H9 (cell line): ENCODE data around the gene IPO11. TPM values are rescaled to one million over a fixed set of nuclear protein-coding genes. Genes with fewer than 3 reads are reported as not detected.

ENCODE experiments used
- DNase-seq: peaks from one replicate; pipeline ENCODE4 v3.0.0-alpha.2; 2017
- H2AFZ ChIP-seq: one replicate; pipeline ENCODE4 v1.6.1; 2013; ENCODE audit warnings: mild to moderate bottlenecking, low read length, control low read depth, moderate library complexity
- H2AK5ac ChIP-seq: 2 replicates; pipeline ENCODE4 v1.6.1; 2013; ENCODE audit warnings: low read length, control low read depth, mixed read lengths; ENCODE audit not compliant: insufficient read length
- H2BK120ac ChIP-seq: one replicate; pipeline ENCODE4 v1.6.1; 2013; ENCODE audit warnings: low read depth, mild to moderate bottlenecking, low read length, control low read depth, inconsistent platforms; ENCODE audit not compliant: poor library complexity, severe bottlenecking
- H2BK12ac ChIP-seq: 2 replicates; pipeline ENCODE4 v1.6.1; 2013; ENCODE audit warnings: low read length, control low read depth, mixed read lengths, low read depth; ENCODE audit not compliant: insufficient read length
- H2BK15ac ChIP-seq: 2 replicates; pipeline ENCODE4 v1.6.1; 2013; ENCODE audit warnings: low read depth, low read length, control low read depth
- H2BK20ac ChIP-seq: one replicate; pipeline ENCODE4 v1.6.1; 2013; ENCODE audit warnings: low read depth, mild to moderate bottlenecking, low read length, control low read depth, inconsistent platforms; ENCODE audit not compliant: poor library complexity, severe bottlenecking
- H2BK5ac ChIP-seq: 2 replicates; pipeline ENCODE4 v1.6.1; 2013; ENCODE audit warnings: low read length, control low read depth, mixed read lengths; ENCODE audit not compliant: insufficient read length
- H3K14ac ChIP-seq: 2 replicates; pipeline ENCODE4 v1.6.1; 2013; ENCODE audit warnings: low read length, control low read depth; ENCODE audit not compliant: insufficient read depth
- H3K18ac ChIP-seq: 2 replicates; pipeline ENCODE4 v1.6.1; 2013; ENCODE audit warnings: low read depth, mild to moderate bottlenecking, mixed read lengths, low read length, control low read depth; ENCODE audit not compliant: insufficient read length
- H3K23ac ChIP-seq: 2 replicates; pipeline ENCODE4 v1.6.1; 2013; ENCODE audit warnings: low read length, control low read depth, mixed read lengths, low read depth; ENCODE audit not compliant: insufficient read length
- H3K23me2 ChIP-seq: 2 replicates; pipeline ENCODE4 v1.6.1; 2013; ENCODE audit warnings: low read depth, mild to moderate bottlenecking, mixed read lengths, low read length, control low read depth; ENCODE audit not compliant: insufficient read length, poor library complexity, severe bottlenecking
- H3K27ac ChIP-seq: 2 replicates; pipeline ENCODE4 v1.5.1; 2013; ENCODE audit warnings: low read length, control low read depth, mixed read lengths, low read depth; ENCODE audit not compliant: insufficient read length
- H3K27me3 ChIP-seq: 2 replicates; pipeline ENCODE4 v1.6.1; 2013; ENCODE audit warnings: low read length, control low read depth, inconsistent platforms; ENCODE audit not compliant: insufficient read depth
- H3K4ac ChIP-seq: 2 replicates; pipeline ENCODE4 v1.6.1; 2013; ENCODE audit warnings: low read depth, mild to moderate bottlenecking, control low read depth, inconsistent platforms, low read length, moderate library complexity
- H3K4me1 ChIP-seq: 2 replicates; pipeline ENCODE4 v1.6.1; 2013; ENCODE audit warnings: low read length, control low read depth, inconsistent platforms; ENCODE audit not compliant: insufficient read depth
- H3K4me2 ChIP-seq: 2 replicates; pipeline ENCODE4 v1.6.1; 2013; ENCODE audit warnings: low read length, control low read depth, mixed read lengths; ENCODE audit not compliant: insufficient read length, insufficient read depth
- H3K56ac ChIP-seq: 2 replicates; pipeline ENCODE4 v1.6.1; 2013; ENCODE audit warnings: low read depth, mild to moderate bottlenecking, mixed read lengths, low read length, control low read depth; ENCODE audit not compliant: insufficient read length
- H3K79me1 ChIP-seq: 2 replicates; pipeline ENCODE4 v1.6.1; 2013; ENCODE audit warnings: low read depth, mild to moderate bottlenecking, moderate library complexity, low read length, control low read depth, inconsistent platforms; ENCODE audit not compliant: insufficient read depth, poor library complexity, severe bottlenecking
- H3K79me2 ChIP-seq: 2 replicates; pipeline ENCODE4 v1.6.1; 2013; ENCODE audit warnings: low read length, control low read depth, inconsistent platforms; ENCODE audit not compliant: insufficient read depth
- H3K9ac ChIP-seq: 2 replicates; pipeline ENCODE4 v1.6.1; 2013; ENCODE audit warnings: low read length, control low read depth, mixed read lengths; ENCODE audit not compliant: insufficient read length; ENCODE audit errors: extremely low read depth
- H3K9me3 ChIP-seq: one replicate; pipeline ENCODE4 v1.6.1; 2013; ENCODE audit warnings: low read depth, low read length, inconsistent platforms; ENCODE audit not compliant: control insufficient read depth
- H3T11ph ChIP-seq: one replicate; pipeline ENCODE4 v1.6.1; 2013; ENCODE audit warnings: mild to moderate bottlenecking, low read length, control low read depth, inconsistent platforms
- H4K20me1 ChIP-seq: one replicate; pipeline ENCODE4 v1.6.1; 2013; ENCODE audit not compliant: control insufficient read depth, insufficient read length, insufficient read depth
- H4K5ac ChIP-seq: 2 replicates; pipeline ENCODE4 v1.6.1; 2013; ENCODE audit warnings: low read depth, mild to moderate bottlenecking, mixed read lengths, low read length, control low read depth; ENCODE audit not compliant: insufficient read length
- H4K8ac ChIP-seq: replicated peaks from 2 replicates; pipeline ENCODE4 v1.6.1; 2013; ENCODE audit warnings: low read length, control low read depth, mixed read lengths, low read depth; ENCODE audit not compliant: insufficient read length
- H4K91ac ChIP-seq: 2 replicates; pipeline ENCODE4 v1.6.1; 2013; ENCODE audit warnings: low read depth, mild to moderate bottlenecking, moderate library complexity, mixed read lengths, low read length, control low read depth; ENCODE audit not compliant: insufficient read length
- H3K27ac Mint-ChIP-seq, 3 experiments: 2 replicates in 2 of 3; 3 replicates in 1 of 3; pipeline ENCODE4 v1.8.0; 2020 to 2021; ENCODE audit warnings: mixed read lengths in 3 of 3, mild to moderate bottlenecking in 1 of 3, moderate library complexity in 1 of 3
- H3K27me3 Mint-ChIP-seq: 2 replicates; pipeline ENCODE4 v1.8.0; 2021; ENCODE audit warnings: low read depth, mild to moderate bottlenecking, moderate library complexity, mixed read lengths
- H3K36me3 Mint-ChIP-seq, 3 experiments: 2 replicates in 2 of 3; 3 replicates in 1 of 3; pipeline ENCODE4 v1.8.0; 2020 to 2021; ENCODE audit warnings: low read depth in 3 of 3, mixed read lengths in 3 of 3; ENCODE audit not compliant: insufficient read depth in 1 of 3
- H3K4me1 Mint-ChIP-seq, 2 experiments: 2 replicates each; pipeline ENCODE4 v1.8.0; 2020; ENCODE audit warnings: mixed read lengths in 2 of 2
- H3K4me3 Mint-ChIP-seq, 2 experiments: 2 replicates in 1 of 2; 3 replicates in 1 of 2; pipeline ENCODE4 v1.8.0; 2020 to 2021; ENCODE audit warnings: mild to moderate bottlenecking in 2 of 2, mixed read lengths in 2 of 2, moderate library complexity in 1 of 2
- H3K9me3 Mint-ChIP-seq, 2 experiments: 2 replicates in 1 of 2; 3 replicates in 1 of 2; pipeline ENCODE4 v1.8.0; 2020; ENCODE audit warnings: mild to moderate bottlenecking in 2 of 2, mixed read lengths in 2 of 2, moderate library complexity in 1 of 2
- WGBS: extraction: QIAGEN DNeasy Blood & Tissue Kit; methylation state at CpG from one replicate; pipeline ENCODE4 v1.1.7; 2013; ENCODE audit warnings: missing lambda C conversion rate, low lambda C conversion rate, mixed read lengths; ENCODE audit not compliant: insufficient read length; ENCODE audit errors: extremely low coverage; 5-methylcytosine and 5-hydroxymethylcytosine counted together
- total RNA-seq: library from RNA; stranded (reverse); gene quantifications from 2 replicates; pipeline ENCODE4 v1.2.1, GENCODE V29; 2021
- TF ChIP-seq, protein P1 (sequence below): fragments of 200-600 bp; sonication (generic); conservative IDR thresholded peaks from 3 replicates; pipeline ENCODE4 v1.8.0; 2021; ENCODE audit warnings: antibody characterized with exemption, mild to moderate bottlenecking

IPO11 gene
- total RNA-seq, 1 experiment from 2014 or later: 63.0 TPM

DNA sequence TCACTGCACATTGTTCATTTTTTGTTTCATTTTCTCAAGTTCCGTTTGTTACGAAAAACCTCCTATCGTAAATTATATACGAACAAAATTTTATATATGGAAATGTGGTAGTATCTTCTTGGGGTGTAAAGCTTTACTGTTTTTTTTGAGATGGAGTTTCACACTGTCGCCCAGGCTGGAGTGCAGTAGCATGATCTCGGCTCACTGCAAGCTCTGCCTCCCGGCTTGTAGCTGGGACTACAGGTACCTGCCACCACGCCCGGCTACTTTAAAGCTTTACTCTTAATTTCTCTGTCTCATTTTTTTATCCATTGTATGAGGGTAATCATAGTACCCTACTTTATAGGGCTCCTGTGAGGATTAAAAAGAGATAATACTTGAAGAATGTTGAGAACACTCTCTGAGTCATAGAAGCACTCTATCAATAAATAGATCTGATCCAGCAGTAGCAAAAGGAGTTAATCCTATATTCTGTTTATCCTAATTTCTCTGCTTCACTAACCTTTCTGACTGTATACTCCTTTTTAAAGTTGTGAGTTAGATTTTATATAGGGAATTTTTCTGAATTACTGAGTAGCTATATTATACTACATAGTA lies 160.5 kb downstream of the IPO11 start:
- Histone ChIP-seq H3K4ac (no peak overlapping the region), H3K9me3 (no peaks in the 10 kb centered on the region), H3K27ac (no peak overlapping the region), H3K23me2 (no peaks in the 10 kb centered on the region), H3K18ac (no peak overlapping the region), H2BK20ac (no peak overlapping the region), H2BK120ac (no peak overlapping the region), H4K8ac (no peak overlapping the region), H4K20me1 (no peaks in the 10 kb centered on the region), H2AK5ac (no peak overlapping the region), H4K91ac (no peak overlapping the region), H3K27me3 (no peaks in the 10 kb centered on the region), H3K79me2 (no peaks in the 10 kb centered on the region), H3K14ac (no peak overlapping the region), H3K9ac (no peak overlapping the region), H2BK5ac (no peak overlapping the region), H3K4me1 (no peaks in the 10 kb centered on the region; the same call in 1 of the 2 replicates), H3K56ac (no peak overlapping the region), H2BK15ac (no peak overlapping the region), H3K79me1 (no peaks in the 10 kb centered on the region), H3K23ac (no peak overlapping the region), H2BK12ac (no peak overlapping the region), H4K5ac (no peak overlapping the region), H3K4me2 (no peak overlapping the region), H2AFZ (no peak overlapping the region), H3T11ph (no peak overlapping the region)
- WGBS: no CpG with 5 or more reads among the region's 9 CpGs
- no peak for DNase-seq
- peaks cover 6 to 9% (median 6%) of the 10 kb centered on the region in 3 experiments; a peak in 6 of 7 replicates for H3K36me3 Mint-ChIP-seq
- no peaks in the 10 kb centered on the region for H3K27me3 Mint-ChIP-seq
- H3K9me3 Mint-ChIP-seq: peaks cover 6% of the 10 kb centered on the region in 2 experiments
- TF ChIP-seq, protein P1, sequence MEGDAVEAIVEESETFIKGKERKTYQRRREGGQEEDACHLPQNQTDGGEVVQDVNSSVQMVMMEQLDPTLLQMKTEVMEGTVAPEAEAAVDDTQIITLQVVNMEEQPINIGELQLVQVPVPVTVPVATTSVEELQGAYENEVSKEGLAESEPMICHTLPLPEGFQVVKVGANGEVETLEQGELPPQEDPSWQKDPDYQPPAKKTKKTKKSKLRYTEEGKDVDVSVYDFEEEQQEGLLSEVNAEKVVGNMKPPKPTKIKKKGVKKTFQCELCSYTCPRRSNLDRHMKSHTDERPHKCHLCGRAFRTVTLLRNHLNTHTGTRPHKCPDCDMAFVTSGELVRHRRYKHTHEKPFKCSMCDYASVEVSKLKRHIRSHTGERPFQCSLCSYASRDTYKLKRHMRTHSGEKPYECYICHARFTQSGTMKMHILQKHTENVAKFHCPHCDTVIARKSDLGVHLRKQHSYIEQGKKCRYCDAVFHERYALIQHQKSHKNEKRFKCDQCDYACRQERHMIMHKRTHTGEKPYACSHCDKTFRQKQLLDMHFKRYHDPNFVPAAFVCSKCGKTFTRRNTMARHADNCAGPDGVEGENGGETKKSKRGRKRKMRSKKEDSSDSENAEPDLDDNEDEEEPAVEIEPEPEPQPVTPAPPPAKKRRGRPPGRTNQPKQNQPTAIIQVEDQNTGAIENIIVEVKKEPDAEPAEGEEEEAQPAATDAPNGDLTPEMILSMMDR: no peak
- peaks cover 11% of the 10 kb centered on the region in 2 experiments for H3K4me1 Mint-ChIP-seq
- no peak overlapping the region for H3K27ac Mint-ChIP-seq
- H3K4me3 Mint-ChIP-seq: no peak overlapping the region
